ENCODE results near the gene TAF11L13.

GRCh38 chr5:17634160-17634559 lies 2.3 kb downstream of the TAF11L13 start, which contains the start of gene TAF11L14:
- TF ChIP-seq POLR2AphosphoS5 (IDR thresholded peaks at IDR 0.05; ENCODE audit: low read depth, low read length) (no peak), TAF1 (IDR thresholded peaks at IDR 0.05; ENCODE audit: borderline replicate concordance, insufficient read depth, low read length) (no peak), REST (IDR thresholded peaks at IDR 0.05; ENCODE audit: insufficient read depth in 1 of 2, low read depth in 2 of 2, low read length in 2 of 2) (no peak), SIN3A (IDR thresholded peaks at IDR 0.05; ENCODE audit: borderline replicate concordance, insufficient read depth, low read length) (no peak), FOXP2 (optimal IDR thresholded peaks at IDR 0.05; ENCODE audit: borderline replicate concordance, extremely low read depth, extremely low read length, insufficient read depth) (no peak)

Measured in PFSK-1 (cell line).